H1 (cell line): Measurements from ENCODE around the gene WDFY4. TPM values are rescaled to one million over a fixed set of nuclear protein-coding genes. Genes with fewer than 3 reads are reported as not detected.

Source experiments
- BCL11A ChIP-seq, 2 experiments: IDR thresholded peaks; one replicate each; pipeline ENCODE4 v1.6.1; 2011; ENCODE audit warnings: low read depth in 2 of 2, low read length in 2 of 2, mild to moderate bottlenecking in 2 of 2
- EP300 ChIP-seq, 2 experiments: IDR thresholded peaks; 1 replicate in 1 of 2; 2 replicates in 1 of 2; pipeline ENCODE4 v1.6.1; 2011 to 2012; ENCODE audit warnings: low read depth in 2 of 2, low read length in 2 of 2, mild to moderate bottlenecking in 2 of 2, borderline replicate concordance in 1 of 2, inconsistent platforms in 1 of 2, moderate library complexity in 1 of 2
- POLR2AphosphoS5 ChIP-seq: IDR thresholded peaks from 2 replicates; pipeline ENCODE4 v1.6.1; 2011; ENCODE audit warnings: low read depth, low read length
- RXRA ChIP-seq: IDR thresholded peaks from 2 replicates; pipeline ENCODE4 v1.6.1; 2011; ENCODE audit warnings: low read depth, mild to moderate bottlenecking, low read length, moderate library complexity; ENCODE audit not compliant: insufficient read depth
- SIX5 ChIP-seq: IDR thresholded peaks from 2 replicates; pipeline ENCODE4 v1.6.1; 2011; ENCODE audit warnings: mild to moderate bottlenecking, low read depth, low read length
- SP4 ChIP-seq: IDR thresholded peaks from 2 replicates; pipeline ENCODE4 v1.6.1; 2012; ENCODE audit warnings: low read length, inconsistent platforms
- polyA plus RNA-seq, 7 experiments: library from polyadenylated mRNA; depleted of rRNA in 3 of 7; stranded (reverse) in 5 of 7; unstranded in 2 of 7; fragments of >200 nt in 5 of 7; fragments of 200-250 nt in 2 of 7; gene quantifications; 1 replicate in 5 of 7; 2 replicates in 1 of 7; 4 replicates in 1 of 7; pipeline versions ENCODE4 v1.2.1 to v1.2.3, GENCODE V29; 2011 to 2013; ENCODE audit warnings: missing spikeins in 2 of 7, mixed read lengths in 2 of 7
- total RNA-seq: library from RNA; stranded (reverse); fragmentation: NEBNext Ultra II Directional; extraction: Animal tissue kit (Norgen Biotek cat#: 25700); gene quantifications from 2 replicates; pipeline ENCODE4 v1.2.1, GENCODE V29; 2021
- TF ChIP-seq, protein P1 (sequence below): IDR thresholded peaks from 2 replicates; pipeline ENCODE4 v1.6.1; 2011; ENCODE audit warnings: low read length, improper control_type of control experiment

WDFY4 gene
- total and polyA plus RNA-seq, 2 of the 8 experiments (the other 6 are each of a cell fraction or from before 2014, with no cell fraction given) = not detected

DNA sequence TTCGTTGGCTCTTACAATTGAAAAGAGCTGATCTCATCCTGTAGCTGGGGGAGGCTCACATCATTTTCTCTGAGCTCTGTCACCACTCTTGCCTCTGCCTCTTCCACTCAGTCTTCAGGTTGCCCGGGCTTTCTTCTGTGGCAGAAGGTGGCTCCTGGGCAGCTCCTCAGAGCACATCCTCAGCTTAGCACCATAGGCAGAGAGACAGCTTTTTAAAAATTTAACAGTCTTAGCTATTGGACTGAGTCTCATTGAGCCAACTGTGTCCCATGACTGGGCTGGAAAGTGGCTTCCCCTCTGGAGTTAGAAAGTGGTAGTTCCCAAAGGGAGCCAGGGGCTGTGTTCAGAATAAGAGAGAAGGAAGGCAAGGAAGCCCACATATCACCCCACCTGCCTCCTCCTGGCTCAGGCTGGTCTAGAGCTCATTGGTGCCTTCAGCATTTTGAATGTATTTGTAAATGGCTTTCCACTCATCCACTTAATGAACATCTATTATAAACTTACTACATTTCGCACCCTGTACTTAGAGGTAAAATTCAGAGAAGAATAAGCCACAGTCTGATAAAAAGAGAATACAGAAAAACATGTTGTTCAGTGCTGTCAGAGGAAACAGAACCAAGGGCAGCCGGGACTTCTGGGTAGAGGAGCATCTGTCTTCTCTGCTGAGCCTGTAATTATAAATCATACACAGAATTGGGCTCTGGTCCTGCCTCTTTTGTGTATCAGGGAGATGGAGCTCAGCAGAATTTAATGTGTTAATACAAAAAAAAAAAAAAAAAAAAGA is 119.3 kb downstream of the WDFY4 start (continued):
- TF ChIP-seq, protein P1, sequence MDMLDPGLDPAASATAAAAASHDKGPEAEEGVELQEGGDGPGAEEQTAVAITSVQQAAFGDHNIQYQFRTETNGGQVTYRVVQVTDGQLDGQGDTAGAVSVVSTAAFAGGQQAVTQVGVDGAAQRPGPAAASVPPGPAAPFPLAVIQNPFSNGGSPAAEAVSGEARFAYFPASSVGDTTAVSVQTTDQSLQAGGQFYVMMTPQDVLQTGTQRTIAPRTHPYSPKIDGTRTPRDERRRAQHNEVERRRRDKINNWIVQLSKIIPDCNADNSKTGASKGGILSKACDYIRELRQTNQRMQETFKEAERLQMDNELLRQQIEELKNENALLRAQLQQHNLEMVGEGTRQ = no peak
- TF ChIP-seq EP300 (IDR thresholded peaks at IDR 0.05; ENCODE audit: borderline replicate concordance in 1 of 2, low read depth in 2 of 2, low read length in 2 of 2) (no peak), SIX5 (no peak), BCL11A (IDR thresholded peaks at IDR 0.05; ENCODE audit: low read depth in 2 of 2, low read length in 2 of 2) (no peak), SP4 (no peak), RXRA (no peak), POLR2AphosphoS5 (no peak)
